Tongue (tissue), 3 donors: ENCODE measurements around the gene TFAP2C. TPM values are rescaled to one million over a fixed set of nuclear protein-coding genes. Genes with fewer than 3 reads are reported as not detected.
"Not testable (repeated sequence)": the region's sequence is repeated elsewhere in the genome, so short reads cannot be mapped to it uniquely, and the experiment has no call there.

Experiments used
- DNase-seq: peaks from one replicate; pipeline ENCODE4 v3.0.0-alpha.2; 2015
- small RNA-seq: library from RNA; depleted of rRNA; stranded (forward); fragments of <200 nt; gene quantifications from one replicate; pipeline ENCODE3, GENCODE V24; 2014; ENCODE audit warnings: low replicate concordance
- total RNA-seq: library from RNA; depleted of rRNA; stranded (reverse); fragments of >200 nt; gene quantifications from one replicate; pipeline ENCODE4 v1.2.3, GENCODE V29; 2014

The TFAP2C gene
- total RNA-seq, 1 donor from 2014 or later: 9.2 TPM

DNA sequence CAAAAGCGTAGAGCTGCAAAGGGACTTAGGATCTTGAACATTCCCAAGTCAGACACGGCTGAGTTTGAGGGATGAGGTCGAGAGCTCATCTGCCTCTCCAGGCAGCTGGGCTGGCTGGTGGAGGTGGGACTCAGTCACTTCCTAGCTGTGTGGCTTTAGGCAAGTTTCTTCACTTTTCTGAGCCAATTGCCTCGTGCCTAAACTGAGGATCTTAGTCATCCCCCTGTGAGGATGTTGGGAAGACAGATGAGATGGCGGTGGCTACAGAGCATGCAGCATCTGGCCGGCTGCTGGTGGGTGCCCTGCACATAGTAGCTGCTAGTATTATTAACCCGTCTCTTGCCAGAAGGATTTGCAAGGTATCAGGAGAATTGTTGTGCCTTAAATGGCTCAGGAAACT, 27.5 kb downstream of the TFAP2C start:
- no peak for DNase-seq

DNA sequence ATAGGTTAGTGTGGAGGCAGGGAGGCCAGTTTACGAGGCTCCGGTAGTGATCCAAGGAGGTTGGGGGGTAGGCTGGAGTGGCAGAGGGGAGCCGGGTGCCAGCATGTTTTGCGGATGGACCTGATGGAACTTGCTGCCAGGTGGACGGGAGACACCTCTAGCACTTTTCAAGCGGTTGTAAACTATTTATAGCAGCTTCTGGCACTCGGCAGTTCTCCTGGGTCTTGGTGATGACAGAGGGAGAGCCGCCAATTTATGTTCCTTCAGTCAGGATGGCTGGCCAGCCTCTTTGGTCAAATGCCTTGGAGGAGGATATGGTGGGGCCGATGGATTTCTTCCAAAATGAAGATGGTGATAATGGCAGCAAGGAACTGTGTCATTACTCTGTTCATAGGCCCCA, 28.8 kb downstream of the TFAP2C start:
- DNase-seq: no peak

DNA sequence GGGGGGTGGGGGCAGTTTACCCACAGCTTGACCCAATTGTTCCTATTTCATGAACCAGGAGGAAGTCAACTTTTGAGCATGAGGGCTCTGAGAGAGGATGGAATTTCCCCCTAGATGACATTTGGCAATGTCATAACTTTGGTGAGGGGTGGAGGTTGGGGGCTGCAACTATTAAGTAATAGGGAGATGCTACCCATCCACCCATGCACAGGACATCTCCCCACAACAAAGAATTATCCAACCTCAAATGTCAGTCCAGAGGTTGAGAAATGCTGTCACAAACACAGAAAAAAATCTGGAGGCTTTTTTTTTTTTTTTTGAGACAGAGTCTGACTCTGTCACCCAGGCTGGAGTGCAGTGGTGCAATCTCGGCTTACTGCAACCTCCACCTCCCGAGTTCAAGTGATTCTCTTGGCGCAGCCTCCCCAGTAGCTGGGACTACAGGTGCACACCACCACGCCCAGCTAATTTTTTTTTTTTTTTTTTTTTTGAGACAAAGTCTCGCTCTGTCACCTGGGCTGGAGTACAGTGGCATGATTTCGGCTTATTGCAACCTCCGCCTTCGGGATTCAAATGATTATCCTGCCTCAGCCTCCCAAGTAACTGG, 29.3 kb downstream of the TFAP2C start:
- DNase-seq: not testable (repeated sequence)

DNA sequence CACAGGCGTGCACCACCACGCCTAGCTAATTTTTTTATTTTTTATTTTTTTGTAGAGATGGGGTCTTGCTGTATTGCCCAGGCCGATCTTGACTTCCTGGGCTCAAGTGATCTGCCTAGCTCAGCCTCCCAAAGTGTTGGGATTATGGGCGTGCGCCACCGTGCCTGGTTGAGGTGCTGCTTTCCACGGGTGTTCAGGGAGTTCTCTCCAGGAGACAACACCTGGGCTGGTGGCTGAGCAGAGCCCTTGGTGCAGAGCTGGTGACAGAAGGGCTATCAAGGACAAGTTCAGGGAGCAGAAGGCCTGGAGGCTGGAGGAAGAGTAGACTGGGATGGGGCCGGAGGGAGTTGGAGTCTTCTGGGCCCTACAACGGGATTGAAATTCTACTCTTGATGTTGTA, 34.6 kb downstream of the TFAP2C start:
- no peak for DNase-seq

DNA sequence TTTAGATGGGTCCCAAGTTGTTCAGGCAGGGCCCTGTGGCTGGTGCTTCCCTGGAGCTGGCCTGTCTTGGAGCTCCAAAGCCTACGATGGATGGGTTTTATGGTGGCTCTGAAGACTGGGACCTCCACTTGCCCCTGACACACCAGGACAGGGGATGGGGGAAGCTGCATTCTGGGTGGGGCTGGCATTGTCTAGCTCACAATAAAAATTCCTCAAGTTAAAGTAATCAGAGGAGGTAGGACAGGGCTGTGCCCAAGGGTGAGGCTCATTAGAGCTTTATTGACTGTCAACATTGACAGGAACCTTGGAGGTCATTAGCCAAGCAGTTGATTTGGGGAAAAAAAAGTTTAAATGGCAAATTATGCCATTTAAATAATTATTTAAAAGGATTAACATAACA, 35.7 kb downstream of the TFAP2C start:
- DNase-seq: no peak

DNA sequence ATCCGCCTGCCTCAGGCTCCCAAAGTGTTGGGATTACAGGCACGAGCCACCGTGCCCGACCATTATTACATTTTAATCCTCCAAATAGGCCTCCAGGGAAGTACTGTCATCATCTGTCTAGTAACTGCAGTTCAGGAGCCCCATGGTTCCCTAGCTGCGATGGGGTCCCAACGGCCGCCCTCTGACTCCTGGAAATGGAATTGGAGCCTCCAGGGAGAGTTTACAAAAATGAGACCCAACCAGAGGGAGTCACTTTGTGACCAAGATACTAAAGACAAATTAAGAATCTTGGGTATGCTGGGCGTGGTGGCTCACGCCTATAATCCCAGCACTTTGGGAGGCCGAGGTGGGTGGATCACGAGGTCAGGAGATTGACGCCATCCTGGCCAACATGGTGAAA, 36.7 kb downstream of the TFAP2C start:
- no peak for DNase-seq

DNA sequence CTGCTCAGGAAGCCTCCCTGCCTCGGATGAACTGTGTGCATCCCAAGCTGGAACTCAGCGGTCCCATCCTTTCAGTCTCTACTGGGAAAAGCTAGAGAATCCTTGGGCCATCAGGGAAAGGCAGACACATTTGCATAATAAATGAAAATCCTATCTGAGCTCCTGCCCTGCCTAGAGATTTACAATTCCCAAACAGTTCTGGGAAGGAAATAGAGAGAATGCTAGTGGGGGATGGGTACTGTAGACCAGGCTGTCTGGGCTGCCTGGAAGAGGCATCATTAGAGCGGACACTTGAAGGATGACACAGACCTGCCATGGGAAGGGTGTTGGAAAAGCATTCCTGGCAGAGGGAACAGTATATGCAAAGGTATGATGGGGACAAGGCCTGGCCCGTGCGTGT, 44.3 kb downstream of the TFAP2C start:
- no peak for DNase-seq

DNA sequence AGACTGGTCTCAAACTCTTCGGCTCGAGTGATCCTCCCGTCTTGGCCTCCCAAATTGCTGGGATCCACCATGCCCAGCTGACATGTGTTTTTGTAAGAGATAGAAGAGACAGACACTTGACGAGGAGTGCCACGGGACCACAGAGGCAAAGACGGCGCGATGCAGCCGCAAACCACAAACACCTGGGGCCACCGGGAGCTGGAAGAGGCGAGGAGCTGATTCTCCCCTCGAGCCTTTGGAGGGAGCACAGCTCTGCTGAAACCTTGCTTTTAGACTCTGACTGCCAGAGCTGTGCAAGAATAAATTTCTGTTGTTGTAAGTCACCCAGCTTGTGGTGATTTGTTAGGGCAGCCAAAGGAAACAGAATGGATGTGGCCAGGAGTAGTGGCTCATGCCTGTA, 46.9 kb downstream of the TFAP2C start:
- no peak for DNase-seq

DNA sequence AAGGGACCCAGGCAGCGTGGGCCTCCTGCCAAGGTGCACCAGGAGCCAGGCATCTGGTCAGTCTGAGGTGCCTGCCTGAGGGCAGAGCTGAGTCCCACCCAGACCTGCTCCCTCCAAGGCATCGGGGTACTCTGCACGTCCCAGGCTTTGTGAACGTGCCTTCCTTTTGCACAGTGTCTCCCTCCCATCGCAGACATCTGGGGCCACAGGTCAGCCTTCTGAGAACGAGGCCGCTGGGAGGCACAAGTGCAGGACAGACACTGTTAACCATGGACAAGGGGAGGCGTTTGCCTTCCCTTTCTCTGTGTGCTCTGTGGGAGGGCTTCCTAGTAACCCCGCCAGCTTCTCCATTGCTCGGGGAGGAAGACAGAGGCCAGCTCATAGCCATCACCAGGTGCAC, 47.6 kb downstream of the TFAP2C start:
- no peak for DNase-seq

DNA sequence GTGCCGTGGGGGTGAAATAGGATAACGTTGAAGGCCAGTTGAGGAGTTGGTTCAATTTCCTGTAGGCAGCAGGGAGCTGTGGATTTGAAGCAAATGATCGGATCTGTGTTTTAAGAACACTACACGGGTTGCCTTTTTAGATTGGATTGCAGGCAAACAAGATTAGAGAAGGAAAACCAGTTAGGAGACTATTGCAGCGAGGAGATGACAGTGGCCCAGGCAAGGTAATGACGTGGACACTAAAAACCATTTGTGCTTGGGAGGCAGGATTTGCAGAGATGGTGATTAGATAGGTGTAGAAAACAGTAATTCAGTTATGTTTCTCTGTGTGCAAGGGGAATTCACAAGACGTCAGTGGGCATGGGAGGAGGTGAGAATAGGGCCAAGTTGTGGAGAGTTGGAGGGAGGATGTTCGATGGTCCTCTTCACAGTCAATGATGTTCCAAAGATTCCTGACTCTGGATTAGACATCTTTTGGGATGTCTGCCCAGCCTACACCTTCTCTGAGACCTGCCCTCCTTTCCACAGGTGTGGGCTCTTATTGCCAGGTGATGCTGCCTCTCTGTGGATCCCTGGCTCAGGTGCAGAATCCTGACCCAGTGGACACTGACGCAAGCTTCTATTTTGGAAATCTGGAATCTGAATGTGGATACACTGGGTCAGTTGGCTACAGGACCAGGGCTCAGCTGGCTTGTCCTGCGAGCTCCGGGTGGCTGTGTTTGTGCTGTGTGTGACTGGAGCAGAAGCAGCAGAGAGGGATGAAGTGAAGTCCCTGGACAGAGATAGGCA, 54.2 kb downstream of the TFAP2C start:
- DNase-seq: no peak

DNA sequence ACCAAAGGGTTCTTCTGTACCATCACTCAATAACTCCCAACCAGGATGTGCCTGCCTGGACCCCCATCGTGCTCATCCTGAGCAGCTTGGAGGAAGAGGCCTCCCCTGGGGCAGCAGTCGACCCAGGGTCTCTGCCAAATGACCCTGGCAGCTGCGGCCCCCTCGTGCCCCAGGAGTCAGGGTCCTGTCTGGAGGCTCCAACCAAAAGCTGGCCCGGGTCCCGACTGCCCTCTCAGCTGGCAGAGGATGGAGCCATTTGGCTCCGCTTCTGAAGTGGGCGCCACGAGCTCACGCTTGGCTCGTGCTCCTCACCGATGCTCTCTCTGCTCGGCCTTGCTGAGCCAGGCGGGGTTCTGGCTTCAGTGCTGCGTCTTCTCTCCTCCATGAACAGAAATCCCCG, 56.8 kb downstream of the TFAP2C start:
- peak; percentile 23 for DNase-seq

DNA sequence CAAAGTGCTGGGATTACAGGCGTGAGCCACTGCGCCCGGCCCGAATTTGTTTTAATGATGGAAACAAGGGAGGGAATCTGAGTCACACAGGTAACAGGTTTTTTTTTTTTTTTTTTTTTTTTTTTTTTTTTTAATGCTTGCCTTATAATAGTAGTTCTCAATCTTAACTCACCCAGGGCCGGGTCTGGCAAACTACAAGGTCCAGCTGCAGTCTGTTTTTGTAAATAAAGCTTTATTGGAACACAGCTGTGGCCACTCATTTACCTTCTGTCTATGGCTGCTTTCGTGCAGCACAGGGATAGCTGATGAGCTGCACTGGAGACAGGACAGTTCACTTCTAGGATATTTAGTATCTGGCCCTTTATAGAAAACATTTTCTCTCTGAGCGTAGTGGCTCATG, 58.0 kb downstream of the TFAP2C start:
- no peak for DNase-seq

DNA sequence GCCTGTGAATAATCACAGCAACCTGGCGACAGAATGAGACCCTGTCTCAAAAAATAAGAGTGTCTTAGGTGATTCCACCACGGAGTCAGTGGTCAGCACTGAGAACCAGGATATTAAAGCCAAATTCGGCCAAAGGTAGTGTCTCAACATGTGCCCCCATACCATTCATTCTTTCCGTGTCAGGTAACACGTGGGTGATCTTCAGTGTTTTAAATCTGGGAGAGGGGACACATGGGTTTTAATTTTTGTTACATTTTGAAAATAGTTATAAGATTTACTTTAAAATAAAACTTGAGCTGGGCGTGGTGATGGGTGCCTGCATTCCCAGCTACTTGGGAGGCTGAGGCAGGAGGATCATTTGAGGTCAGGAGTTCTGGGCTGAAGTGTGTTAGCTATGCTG, 59.0 kb downstream of the TFAP2C start:
- no peak for DNase-seq

Small RNAs within 50 kb of the gene (small RNA-seq; reads per million reads assigned to genes)
- gene RN7SL170P (not detected), gene RNU6-1146P (not detected)

Other genes with a start within 250 kb of the TFAP2C start
- 8.8 TPM for gene AURKA, start 237.1 kb upstream of the TFAP2C start, total RNA-seq
- gene CSTF1, start 236.7 kb upstream of the TFAP2C start, total RNA-seq: 46.3 TPM
- gene CASS4, start 217.0 kb upstream of the TFAP2C start, total RNA-seq: 2.8 TPM
- 64.0 TPM for gene RTF2, start 160.7 kb upstream of the TFAP2C start, total RNA-seq
- not detected for gene FAM209A, start 104.6 kb upstream of the TFAP2C start, total RNA-seq
- not detected for gene FAM209B, start 96.1 kb upstream of the TFAP2C start, total RNA-seq